IMR-90 (cell line): ENCODE results near the gene TENM3.

Experiments
- BHLHE40 ChIP-seq: fragments of 150-350 bp; IDR thresholded peaks from 2 replicates; pipeline ENCODE4 v1.6.1; 2016; ENCODE audit warnings: mild to moderate bottlenecking, low read depth, low read length
- CEBPB ChIP-seq: IDR thresholded peaks from 2 replicates; pipeline ENCODE4 v1.6.1; 2012; ENCODE audit warnings: low read depth, low read length, improper control_type of control experiment
- POLR2A ChIP-seq: IDR thresholded peaks from 2 replicates; pipeline ENCODE4 v1.6.1; 2012; ENCODE audit warnings: mild to moderate bottlenecking, low read depth, low read length
- RCOR1 ChIP-seq: IDR thresholded peaks from 2 replicates; pipeline ENCODE4 v1.6.1; 2012; ENCODE audit warnings: mild to moderate bottlenecking, low read length, improper control_type of control experiment; ENCODE audit not compliant: insufficient replicate concordance
- TF ChIP-seq, protein P1 (sequence below): conservative IDR thresholded peaks from 2 replicates; pipeline ENCODE4 v1.5.1; 2012; ENCODE audit warnings: mild to moderate bottlenecking, low read depth, low read length, improper control_type of control experiment
- TF ChIP-seq, protein P2 (sequence below): fragments of 150-350 bp; IDR thresholded peaks from 2 replicates; pipeline ENCODE4 v1.6.1; 2017; ENCODE audit warnings: mild to moderate bottlenecking, antibody characterized with exemption, low read length, low read depth

DNA sequence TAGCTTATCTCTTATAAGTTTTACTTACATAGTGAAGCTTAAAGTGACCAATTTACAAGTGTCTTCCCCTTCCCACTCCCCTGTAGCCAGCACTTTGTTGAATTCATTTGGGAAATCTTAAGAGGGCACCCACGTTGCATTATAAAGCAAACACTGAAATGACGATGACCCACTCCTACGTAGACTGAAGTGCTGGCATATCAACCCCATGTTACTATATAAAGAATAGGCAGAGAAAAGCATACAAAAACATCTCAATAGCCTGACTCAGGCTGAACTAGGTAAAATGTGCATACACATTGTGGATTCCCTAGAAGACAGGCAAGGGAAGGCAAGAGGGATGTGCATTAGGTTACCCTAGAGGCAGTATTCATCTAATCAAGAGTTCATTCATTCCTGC is 313.4 kb downstream of the TENM3 start:
- TF ChIP-seq CEBPB (no peak), POLR2A (no peak), BHLHE40 (no peak), RCOR1 (no peak)
- TF ChIP-seq, protein P1, sequence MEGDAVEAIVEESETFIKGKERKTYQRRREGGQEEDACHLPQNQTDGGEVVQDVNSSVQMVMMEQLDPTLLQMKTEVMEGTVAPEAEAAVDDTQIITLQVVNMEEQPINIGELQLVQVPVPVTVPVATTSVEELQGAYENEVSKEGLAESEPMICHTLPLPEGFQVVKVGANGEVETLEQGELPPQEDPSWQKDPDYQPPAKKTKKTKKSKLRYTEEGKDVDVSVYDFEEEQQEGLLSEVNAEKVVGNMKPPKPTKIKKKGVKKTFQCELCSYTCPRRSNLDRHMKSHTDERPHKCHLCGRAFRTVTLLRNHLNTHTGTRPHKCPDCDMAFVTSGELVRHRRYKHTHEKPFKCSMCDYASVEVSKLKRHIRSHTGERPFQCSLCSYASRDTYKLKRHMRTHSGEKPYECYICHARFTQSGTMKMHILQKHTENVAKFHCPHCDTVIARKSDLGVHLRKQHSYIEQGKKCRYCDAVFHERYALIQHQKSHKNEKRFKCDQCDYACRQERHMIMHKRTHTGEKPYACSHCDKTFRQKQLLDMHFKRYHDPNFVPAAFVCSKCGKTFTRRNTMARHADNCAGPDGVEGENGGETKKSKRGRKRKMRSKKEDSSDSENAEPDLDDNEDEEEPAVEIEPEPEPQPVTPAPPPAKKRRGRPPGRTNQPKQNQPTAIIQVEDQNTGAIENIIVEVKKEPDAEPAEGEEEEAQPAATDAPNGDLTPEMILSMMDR = no peak
- TF ChIP-seq, protein P2, sequence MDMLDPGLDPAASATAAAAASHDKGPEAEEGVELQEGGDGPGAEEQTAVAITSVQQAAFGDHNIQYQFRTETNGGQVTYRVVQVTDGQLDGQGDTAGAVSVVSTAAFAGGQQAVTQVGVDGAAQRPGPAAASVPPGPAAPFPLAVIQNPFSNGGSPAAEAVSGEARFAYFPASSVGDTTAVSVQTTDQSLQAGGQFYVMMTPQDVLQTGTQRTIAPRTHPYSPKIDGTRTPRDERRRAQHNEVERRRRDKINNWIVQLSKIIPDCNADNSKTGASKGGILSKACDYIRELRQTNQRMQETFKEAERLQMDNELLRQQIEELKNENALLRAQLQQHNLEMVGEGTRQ = no peak
